NCI-H146 (cell line): ENCODE data around the gene CTSE.

Experiments
- DNase-seq: peaks from one replicate; lab custom pipeline; 2025; lab: John Stamatoyannopoulos, UW

Gene CTSE

GRCh38 chr1:206049919-206050600, 26.4 kb upstream of the CTSE start:
- DNase-seq, result no peak

GRCh38 chr1:206049293-206049692, 25.6 kb upstream of the CTSE start:
- no peak for DNase-seq

GRCh38 chr1:206048582-206048981, 24.9 kb upstream of the CTSE start:
- DNase-seq, result no peak

- DNase-seq, result no peak
Measured at GRCh38 chr1:206047271-206047670, 23.6 kb upstream of the CTSE start.

GRCh38 chr1:206041640-206042039, 17.9 kb upstream of the CTSE start:
- peak; percentile 34 for DNase-seq

GRCh38 chr1:206040328-206040727, 16.6 kb upstream of the CTSE start:
- no peak for DNase-seq

GRCh38 chr1:206039046-206039973, 15.6 kb upstream of the CTSE start:
- DNase-seq, result no peak

GRCh38 chr1:206037581-206037980, 13.9 kb upstream of the CTSE start:
- DNase-seq, result no peak

GRCh38 chr1:206036663-206037455, 13.2 kb upstream of the CTSE start:
- no peak for DNase-seq

GRCh38 chr1:206035027-206035426, 11.3 kb upstream of the CTSE start:
- peak; percentile 67 for DNase-seq

- no peak for DNase-seq
Measured at GRCh38 chr1:206032380-206033140, 8.9 kb upstream of the CTSE start.

- peak; percentile 89 for DNase-seq
Measured at GRCh38 chr1:206030714-206031113, 7.0 kb upstream of the CTSE start.

- no peak for DNase-seq
Measured at GRCh38 chr1:206030191-206030590, 6.5 kb upstream of the CTSE start.

GRCh38 chr1:206029484-206029883, 5.8 kb upstream of the CTSE start:
- no peak for DNase-seq

GRCh38 chr1:206025283-206025820, 1.7 kb upstream of the CTSE start:
- no peak for DNase-seq

GRCh38 chr1:206022766-206023165, 929 bp downstream of the CTSE start:
- DNase-seq, result no peak

GRCh38 chr1:206021626-206022365, 1.9 kb downstream of the CTSE start:
- DNase-seq, result no peak

GRCh38 chr1:206021008-206021625, 2.6 kb downstream of the CTSE start:
- no peak for DNase-seq

GRCh38 chr1:206020393-206021007, 3.2 kb downstream of the CTSE start:
- DNase-seq, result no peak

GRCh38 chr1:206015071-206015470, 8.6 kb downstream of the CTSE start:
- no peak for DNase-seq
